ENCODE results near the gene ADAMTS16.

The ADAMTS16 gene

GRCh38 chr5:5339257-5339656 is 199.1 kb downstream of the ADAMTS16 start:
- H3K4me3 ChIP-seq (ENCODE audit: low read depth, low read length): no peak overlapping the region

- no peak overlapping the region for H3K4me3 ChIP-seq (ENCODE audit: low read depth, low read length)
These were observed 200.1 kb downstream of the ADAMTS16 start for GRCh38 chr5:5340206-5340729.

DNA sequence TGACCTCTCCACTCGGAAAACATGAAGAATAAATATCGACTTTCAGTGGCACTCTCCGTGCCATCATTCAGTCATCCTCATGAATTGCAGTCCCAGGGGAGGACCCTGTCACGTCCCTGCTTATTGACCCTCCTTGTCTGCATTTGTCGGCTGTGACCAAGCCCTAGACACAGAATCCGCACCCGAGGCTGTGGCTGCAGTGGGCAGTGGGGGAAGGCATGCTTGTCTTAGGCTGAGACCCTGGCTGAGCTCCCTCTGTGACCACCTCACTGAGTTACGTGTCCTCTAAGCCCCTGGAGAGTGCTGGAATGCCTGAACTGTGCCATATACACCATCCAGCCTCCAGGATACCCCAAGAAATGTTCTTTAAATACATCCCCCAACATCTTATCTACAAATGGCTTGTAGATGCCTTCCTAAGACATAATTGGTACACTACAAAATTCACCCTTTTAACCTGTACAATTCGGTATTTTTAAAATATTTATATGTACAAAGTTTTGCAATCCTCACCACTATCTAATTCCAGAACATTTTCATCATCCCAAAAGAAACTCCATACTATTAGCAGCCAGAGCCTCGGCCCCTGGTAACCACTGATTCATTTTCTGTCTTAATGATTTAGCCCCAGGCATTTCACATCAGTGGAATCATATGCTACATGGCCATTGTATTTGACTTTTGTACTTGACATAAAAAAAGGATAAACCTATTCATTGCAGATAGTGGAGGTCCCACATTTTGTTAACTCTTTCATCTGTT is 201.6 kb downstream of the ADAMTS16 start:
- no peak overlapping the region for H3K4me3 ChIP-seq (ENCODE audit: low read depth, low read length)

DNA sequence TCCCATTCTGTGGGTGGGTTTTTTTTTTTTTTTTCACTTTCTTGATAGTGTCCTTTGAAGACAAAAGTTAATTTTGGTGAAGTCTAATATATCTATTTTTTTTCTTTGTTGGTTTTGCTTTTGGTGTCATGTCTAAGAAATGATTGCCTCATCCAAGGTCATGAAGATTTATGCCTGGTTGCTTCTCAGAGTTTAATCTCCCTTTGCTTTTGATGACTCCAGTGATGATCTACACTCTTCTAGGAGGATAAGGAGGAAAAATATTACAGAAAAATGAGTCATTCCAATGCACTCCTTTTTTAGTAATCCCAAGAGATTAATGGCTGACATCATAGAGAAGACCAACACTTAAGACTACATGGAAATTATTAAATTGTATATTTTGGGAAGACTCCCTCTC is 202.7 kb downstream of the ADAMTS16 start:
- H3K4me3 ChIP-seq (ENCODE audit: low read depth, low read length): no peak overlapping the region

DNA sequence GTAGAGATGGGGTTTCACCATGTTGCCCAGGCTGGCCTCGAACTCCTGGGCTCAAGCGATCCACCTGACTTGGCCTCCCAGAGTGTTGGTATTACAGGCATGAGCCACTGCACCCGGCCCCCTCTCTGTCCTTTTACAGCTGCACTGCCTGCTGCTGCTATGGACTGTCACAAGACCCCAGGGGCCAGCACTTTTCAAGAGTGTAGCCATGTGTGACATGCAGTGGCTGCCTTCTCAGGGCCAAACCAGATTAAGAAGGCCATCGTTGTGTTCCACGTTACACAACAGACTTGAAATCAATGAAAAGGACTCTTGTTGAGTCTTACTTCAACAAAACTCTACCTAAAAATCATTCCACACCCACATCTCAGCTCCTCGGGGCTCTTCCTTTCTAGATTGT is 203.4 kb downstream of the ADAMTS16 start:
- no peak overlapping the region for H3K4me3 ChIP-seq (ENCODE audit: low read depth, low read length)

GRCh38 chr5:5344051-5344571 is 204.0 kb downstream of the ADAMTS16 start:
- no peak overlapping the region for H3K4me3 ChIP-seq (ENCODE audit: low read depth, low read length)

DNA sequence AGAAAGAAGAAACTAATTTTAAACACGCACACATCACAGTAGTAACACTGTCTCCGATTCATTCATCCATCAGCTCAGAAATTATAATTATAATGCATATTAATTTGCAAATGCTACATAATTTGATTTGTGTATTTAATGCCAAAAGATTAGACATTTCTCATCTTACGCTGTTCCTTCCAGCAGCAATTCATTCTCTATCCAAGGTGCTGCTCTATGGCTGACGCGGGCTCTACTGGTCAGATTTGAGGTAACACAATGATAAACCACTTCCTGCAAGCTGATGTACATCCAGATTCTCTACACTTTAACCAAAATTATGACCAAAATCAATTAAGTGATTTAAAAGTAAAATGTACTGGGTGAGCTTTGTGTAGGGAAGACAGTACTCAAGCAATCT is 204.5 kb downstream of the ADAMTS16 start:
- no peak overlapping the region for H3K4me3 ChIP-seq (ENCODE audit: low read depth, low read length)

GRCh38 chr5:5347442-5347841 is 207.3 kb downstream of the ADAMTS16 start:
- no peak overlapping the region for H3K4me3 ChIP-seq (ENCODE audit: low read depth, low read length)

- no peak overlapping the region for H3K4me3 ChIP-seq (ENCODE audit: low read depth, low read length)
These were observed 208.0 kb downstream of the ADAMTS16 start for GRCh38 chr5:5348135-5348534.

- H3K4me3 ChIP-seq (ENCODE audit: low read depth, low read length): no peak overlapping the region
These were observed 208.4 kb downstream of the ADAMTS16 start for GRCh38 chr5:5348576-5348975.

- no peak overlapping the region for H3K4me3 ChIP-seq (ENCODE audit: low read depth, low read length)
These were observed 210.0 kb downstream of the ADAMTS16 start for GRCh38 chr5:5350101-5350500.

DNA sequence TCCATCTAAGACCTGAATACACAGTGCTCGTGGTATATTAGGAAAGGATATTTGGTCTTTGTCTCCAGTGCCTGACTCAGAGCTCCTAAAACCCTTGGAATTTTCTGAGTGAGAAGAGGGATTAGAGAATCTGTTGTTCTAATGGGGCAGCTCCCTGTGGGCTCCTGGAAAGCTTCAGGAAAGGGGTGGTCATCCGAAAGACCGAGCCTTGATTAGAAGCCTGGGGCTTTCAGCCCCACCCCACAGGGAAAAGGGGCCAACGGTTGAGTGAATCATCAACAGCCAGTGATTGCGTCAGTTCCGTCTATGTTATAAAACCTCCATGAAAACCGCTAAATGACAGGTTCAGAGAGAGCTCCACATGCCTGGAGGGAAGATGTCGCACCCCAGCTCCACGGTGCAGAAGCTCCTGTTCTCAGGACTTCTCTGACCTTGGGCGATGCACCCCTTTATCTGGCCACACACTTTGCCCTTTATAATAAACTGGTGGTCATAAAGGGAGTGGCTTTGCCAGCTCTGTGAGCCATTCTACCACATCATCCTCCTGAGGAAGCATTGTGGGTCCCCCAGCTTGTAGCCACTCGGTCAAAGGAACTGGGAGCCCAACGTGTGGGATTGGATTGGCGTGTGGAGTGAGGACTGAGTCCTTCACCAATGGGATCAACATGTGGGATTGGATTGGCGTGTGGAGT is 211.3 kb downstream of the ADAMTS16 start:
- no peak overlapping the region for H3K4me3 ChIP-seq (ENCODE audit: low read depth, low read length)

GRCh38 chr5:5352675-5353074 is 212.5 kb downstream of the ADAMTS16 start:
- no peak overlapping the region for H3K4me3 ChIP-seq (ENCODE audit: low read depth, low read length)

- no peak overlapping the region for H3K4me3 ChIP-seq (ENCODE audit: low read depth, low read length)
These were observed 213.6 kb downstream of the ADAMTS16 start for GRCh38 chr5:5353681-5354080.

DNA sequence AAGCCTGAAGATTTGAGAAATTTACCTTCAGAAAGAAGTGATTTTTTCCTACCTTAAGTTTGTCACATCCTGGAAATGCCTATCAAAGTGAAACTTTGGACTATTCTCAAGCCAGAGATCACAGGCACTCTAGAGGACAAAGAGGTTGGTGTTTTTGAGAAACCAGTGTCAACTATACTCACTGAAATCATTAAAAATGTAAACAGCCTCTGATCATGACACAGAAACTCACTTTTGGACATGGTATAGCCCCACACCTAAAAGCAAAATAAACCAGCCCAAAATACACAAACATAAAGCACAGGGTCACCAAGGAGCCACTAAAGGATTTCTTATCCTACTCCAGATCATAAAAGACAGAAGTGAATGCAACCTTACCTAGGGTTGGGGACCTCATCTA is 216.6 kb downstream of the ADAMTS16 start:
- H3K4me3 ChIP-seq (ENCODE audit: low read depth, low read length): no peak overlapping the region

- H3K4me3 ChIP-seq (ENCODE audit: low read depth, low read length): no peak overlapping the region
These were observed 219.5 kb downstream of the ADAMTS16 start for GRCh38 chr5:5359618-5360017.

GRCh38 chr5:5360363-5360940 is 220.3 kb downstream of the ADAMTS16 start:
- H3K4me3 ChIP-seq (ENCODE audit: low read depth, low read length): no peak overlapping the region

DNA sequence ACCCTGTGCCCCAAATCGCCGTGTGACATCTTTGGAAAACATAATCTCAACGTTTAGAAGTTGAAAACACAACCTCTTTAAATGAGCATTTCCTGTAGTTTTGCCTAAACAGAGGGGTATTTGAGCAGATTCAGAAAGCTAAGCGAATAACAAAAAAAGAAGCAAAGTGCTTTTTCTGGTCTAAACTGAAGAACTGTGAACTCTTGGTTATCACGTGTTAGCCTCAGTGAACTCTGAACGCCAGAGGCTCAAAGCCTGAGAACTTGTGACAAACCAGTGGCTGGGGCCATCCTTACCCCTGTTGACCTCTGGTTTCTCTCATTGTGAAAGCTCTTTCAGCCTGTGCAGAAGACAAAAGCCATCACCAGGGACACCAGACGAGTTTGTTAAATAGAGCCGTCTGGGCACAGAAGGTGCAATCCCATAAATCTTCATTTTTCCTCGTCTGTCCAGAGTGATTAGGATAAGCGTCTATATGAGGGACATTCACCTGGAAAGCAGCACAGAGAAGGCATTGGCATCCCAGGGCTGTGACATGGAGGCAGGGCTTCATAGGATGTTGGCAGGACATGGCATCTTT is 220.9 kb downstream of the ADAMTS16 start:
- no peak overlapping the region for H3K4me3 ChIP-seq (ENCODE audit: low read depth, low read length)

DNA sequence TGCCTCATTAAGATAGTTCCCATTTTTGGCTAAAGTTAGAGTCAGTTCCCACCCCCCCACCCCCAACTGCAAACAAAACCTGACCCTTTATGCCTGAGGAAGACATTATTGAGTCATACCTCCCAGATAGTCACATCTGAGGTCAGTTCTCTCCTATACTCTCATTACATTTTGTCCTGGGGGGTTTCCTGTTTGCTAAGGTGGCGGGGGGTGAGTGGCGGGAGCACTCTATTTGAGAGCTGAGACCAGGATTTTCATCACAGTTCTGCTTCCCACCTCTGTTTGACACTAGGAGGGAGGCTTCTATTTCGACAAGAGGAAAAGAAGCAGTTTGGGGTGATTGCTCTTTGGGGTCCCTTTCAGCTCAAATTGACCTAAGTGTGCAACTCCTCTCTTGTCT is 222.9 kb downstream of the ADAMTS16 start:
- no peak overlapping the region for H3K4me3 ChIP-seq (ENCODE audit: low read depth, low read length)

- H3K4me3 ChIP-seq (ENCODE audit: low read depth, low read length): no peak overlapping the region
These were observed 224.8 kb downstream of the ADAMTS16 start for GRCh38 chr5:5364932-5365331.

DNA sequence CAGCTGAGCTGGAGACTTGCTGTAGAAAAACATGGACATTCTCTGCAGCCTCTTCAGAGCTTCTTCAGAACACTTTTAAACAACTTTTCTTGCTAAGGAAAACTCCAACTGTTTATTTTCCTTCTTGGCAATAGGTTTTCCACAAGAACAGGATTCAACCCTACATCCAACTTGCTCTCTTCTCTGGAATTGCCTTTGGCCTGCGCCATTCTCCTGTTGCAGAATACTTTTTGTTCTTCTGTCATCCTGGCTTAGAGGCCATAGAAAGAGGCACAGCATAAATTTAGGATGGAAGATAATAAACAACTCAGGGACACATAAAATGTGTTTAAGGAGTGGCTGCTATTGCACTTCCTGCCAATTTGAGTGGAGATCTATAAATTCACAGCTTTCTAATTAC is 227.6 kb downstream of the ADAMTS16 start:
- no peak overlapping the region for H3K4me3 ChIP-seq (ENCODE audit: low read depth, low read length)

Measured in iPS-11a (cell line).